B cell (primary cell): Measurements from ENCODE around the gene ULK1. TPM values are rescaled to one million over a fixed set of nuclear protein-coding genes. Genes with fewer than 3 reads are reported as not detected.

Experiments used
- ATAC-seq: fragments of 200-7000 bp; cut with Tn5 transposase; one replicate; pipeline ENCODE4 v1.10.0; 2021; ENCODE audit warnings: low read depth, mild to moderate bottlenecking, moderate number of reproducible peaks, moderate library complexity
- CTCF ChIA-PET: fragments of 350-600 bp; sonication (Branson Sonifier 250); formaldehyde crosslinking; loops from one replicate; lab custom pipeline; 2021; ENCODE audit warnings: antibody characterized with exemption, inconsistent platforms; lab: Charles Lee
- POLR2A ChIA-PET: fragments of 350-600 bp; sonication (Branson Sonifier 250); formaldehyde crosslinking; loops from one replicate; lab custom pipeline; 2021; ENCODE audit warnings: antibody characterized with exemption; lab: Charles Lee
- DNase-seq: peaks from one replicate; pipeline ENCODE4 v3.0.0; 2013
- H2AFZ ChIP-seq: 2 replicates; pipeline ENCODE4 v1.6.1; 2012; ENCODE audit warnings: mild to moderate bottlenecking, low read depth, low read length; ENCODE audit not compliant: insufficient read depth, poor library complexity, severe bottlenecking
- H3K27ac ChIP-seq, 2 donors: 1 replicate in 1 of 2; 2 replicates in 1 of 2; pipeline ENCODE4 v1.5.1; 2012 to 2013; ENCODE audit warnings: low read length in 2 of 2, mild to moderate bottlenecking in 2 of 2, moderate library complexity in 1 of 2
- H3K27me3 ChIP-seq, 4 experiments: fragments of 200-600 bp in 1 of 4; sonication (generic) in 1 of 4; replicated peaks in 1 of 4; 1 replicate in 2 of 4; 2 replicates in 2 of 4; pipeline versions ENCODE4 v1.6.1 to v1.7.0; 2013 to 2016; ENCODE audit warnings: low read length in 3 of 4, mild to moderate bottlenecking in 2 of 4, mixed read lengths in 1 of 4, moderate library complexity in 1 of 4; ENCODE audit not compliant: insufficient read depth in 4 of 4, control insufficient read depth in 3 of 4; ENCODE audit errors: control extremely low read depth in 1 of 4
- H3K36me3 ChIP-seq, 2 experiments: replicated peaks in 1 of 2; 1 replicate in 1 of 2; 2 replicates in 1 of 2; pipeline versions ENCODE4 v1.6.1 to v1.7.1; 2013; ENCODE audit warnings: low read length in 1 of 2; ENCODE audit not compliant: insufficient read depth in 2 of 2, control insufficient read depth in 1 of 2; ENCODE audit errors: control extremely low read depth in 1 of 2, extremely low read depth in 1 of 2
- H3K4me1 ChIP-seq, 2 donors: fragments of 200-600 bp in 1 of 2; sonication (generic) in 1 of 2; 1 replicate in 1 of 2; 2 replicates in 1 of 2; pipeline versions ENCODE4 v1.5.1 to v1.6.1; 2013 to 2017; ENCODE audit warnings: low read length in 2 of 2; ENCODE audit not compliant: control insufficient read depth in 2 of 2, insufficient read depth in 2 of 2
- H3K4me2 ChIP-seq: replicated peaks from 2 replicates; pipeline ENCODE3; 2012; ENCODE audit warnings: mild to moderate bottlenecking, low read depth, low read length; ENCODE audit not compliant: poor library complexity, severe bottlenecking
- H3K4me3 ChIP-seq, 5 experiments: fragments of 200-600 bp in 1 of 5; sonication (generic) in 1 of 5; 1 replicate in 3 of 5; 2 replicates in 2 of 5; pipeline versions ENCODE4 v1.5.1 to v1.7.0; 2011 to 2016; ENCODE audit warnings: low read length in 4 of 5, mild to moderate bottlenecking in 4 of 5, low read depth in 2 of 5, control low read depth in 1 of 5, moderate library complexity in 1 of 5; ENCODE audit not compliant: insufficient read depth in 1 of 5; ENCODE audit errors: control extremely low read depth in 1 of 5, extremely low read depth in 1 of 5
- H3K79me2 ChIP-seq: fragments of 200-600 bp; sonication (generic); one replicate; pipeline ENCODE4 v1.6.0; 2016; ENCODE audit warnings: low read length; ENCODE audit not compliant: control insufficient read depth, insufficient read depth
- H3K9ac ChIP-seq: fragments of 200-600 bp; sonication (generic); 2 replicates; pipeline ENCODE4 v1.6.1; 2017; ENCODE audit warnings: mild to moderate bottlenecking, low read length, moderate library complexity
- H3K9me3 ChIP-seq, 3 donors: one replicate each; pipeline versions ENCODE4 v1.6.1 to v1.7.1; 2013; ENCODE audit warnings: low read length in 2 of 3; ENCODE audit not compliant: control insufficient read depth in 2 of 3, insufficient read depth in 1 of 3; ENCODE audit errors: control extremely low read depth in 1 of 3
- H4K20me1 ChIP-seq: 2 replicates; pipeline ENCODE4 v1.6.0; 2012; ENCODE audit warnings: mild to moderate bottlenecking, low read length; ENCODE audit not compliant: insufficient read depth, control insufficient read depth, poor library complexity, severe bottlenecking
- H3K27ac Mint-ChIP-seq: one replicate; pipeline ENCODE4 v1.8.0; 2021; ENCODE audit warnings: mixed read lengths
- H3K27me3 Mint-ChIP-seq: one replicate; pipeline ENCODE4 v1.8.0; 2021; ENCODE audit warnings: mixed read lengths
- H3K4me1 Mint-ChIP-seq: one replicate; pipeline ENCODE4 v1.8.0; 2021; ENCODE audit warnings: mixed read lengths
- H3K4me3 Mint-ChIP-seq: one replicate; pipeline ENCODE4 v1.8.0; 2021; ENCODE audit warnings: mixed read lengths
- H3K9me3 Mint-ChIP-seq: one replicate; pipeline ENCODE4 v1.8.0; 2022; ENCODE audit warnings: mixed read lengths; ENCODE audit not compliant: insufficient read depth
- CTCF ChIP-seq: fragments of 200-600 bp; IDR thresholded peaks from one replicate; pipeline ENCODE4 v1.8.0; 2022; ENCODE audit warnings: antibody characterized with exemption, mild to moderate bottlenecking
- EZH2 ChIP-seq: IDR thresholded peaks from 2 replicates; pipeline ENCODE4 v1.6.1; 2012; ENCODE audit warnings: borderline replicate concordance, low read depth, mild to moderate bottlenecking, moderate library complexity, low read length; ENCODE audit not compliant: insufficient read depth, poor library complexity, severe bottlenecking
- WGBS: methylation state at CpG from one replicate; pipeline ENCODE4 v1.1.5; 2013; ENCODE audit warnings: missing lambda C conversion rate; ENCODE audit not compliant: insufficient coverage; 5-methylcytosine and 5-hydroxymethylcytosine counted together
- intact Hi-C: fragments of 100-400 bp; cut with micrococcal nuclease; formaldehyde crosslinking; loops from one replicate; pipeline ENCODE4 v1.10.0; 2022
- polyA plus RNA-seq: library from polyadenylated mRNA; depleted of rRNA; stranded (reverse); fragments of >200 nt; gene quantifications from 2 replicates; pipeline ENCODE4 v1.2.3, GENCODE V29; 2012
- total RNA-seq, 2 donors: library from RNA; stranded (reverse); fragments of 120-200 nt in 1 of 2; gene quantifications; 1 replicate in 1 of 2; 2 replicates in 1 of 2; pipeline versions ENCODE4 v1.2.3 to v1.2.4, GENCODE V29; 2013 to 2022

Gene ULK1
- total and polyA plus RNA-seq, 2 donors (not counting 1 experiment from before 2014, with no cell fraction given) = 38.9 to 59.5 TPM

- Mint-ChIP-seq H3K4me3 (no peak overlapping the region), H3K4me1 (no peaks in the 10 kb centered on the region), H3K27ac (no peak overlapping the region), H3K27me3 (no peaks in the 10 kb centered on the region), H3K9me3 (no peaks in the 10 kb centered on the region)
- no peak overlapping the region for H3K4me3 ChIP-seq
- H4K20me1 ChIP-seq = peaks cover 9% of the 10 kb centered on the region
- no peaks in the 10 kb centered on the region for H3K27me3 ChIP-seq
- CTCF ChIA-PET = no interaction called here
- DNase-seq (no peak), ATAC-seq (no peak)
- TF ChIP-seq EZH2 (no peak), CTCF (no peak)
- intact Hi-C loops = no loop called here
- no peak overlapping the region for H3K4me2 ChIP-seq
- no peak overlapping the region for H3K9ac ChIP-seq
- H2AFZ ChIP-seq = no peak overlapping the region
- H3K4me1 ChIP-seq = no peaks in the 10 kb centered on the region
- no peak overlapping the region for H3K27ac ChIP-seq
- POLR2A ChIA-PET = no interaction called here
- H3K36me3 ChIP-seq = peaks cover 0 to 46% of the 10 kb centered on the region in 2 experiments
- 93% methylated on average over 31 of the region's 36 CpGs for WGBS
- H3K9me3 ChIP-seq = no peaks in the 10 kb centered on the region
- H3K79me2 ChIP-seq = no peaks in the 10 kb centered on the region
Observed at GRCh38 chr12:131916306-131917138, 22.1 kb downstream of the ULK1 start.

GRCh38 chr12:131917139-131917710, 22.8 kb downstream of the ULK1 start:
- DNase-seq (peak; percentile 41), ATAC-seq (no peak)
- H3K79me2 ChIP-seq = no peaks in the 10 kb centered on the region
- H3K36me3 ChIP-seq = peaks cover 0 to 39% of the 10 kb centered on the region in 2 experiments
- no peak for TF ChIP-seq CTCF
- no peak for TF ChIP-seq EZH2
- Mint-ChIP-seq H3K27me3 (no peaks in the 10 kb centered on the region), H3K4me1 (peaks cover 5% of the 10 kb centered on the region), H3K27ac (no peak overlapping the region), H3K4me3 (no peak overlapping the region), H3K9me3 (no peaks in the 10 kb centered on the region)
- no peak overlapping the region for H3K27ac ChIP-seq
- ChIA-PET POLR2A (no interaction called here), CTCF (no interaction called here)
- no peak overlapping the region for H2AFZ ChIP-seq
- H3K4me1 ChIP-seq = no peaks in the 10 kb centered on the region
- intact Hi-C loops = no loop called here
- 96% methylated on average over 16 of the region's 31 CpGs for WGBS
- no peak overlapping the region for H3K4me2 ChIP-seq
- H4K20me1 ChIP-seq = peaks cover 6% of the 10 kb centered on the region
- no peak overlapping the region for H3K4me3 ChIP-seq
- no peaks in the 10 kb centered on the region for H3K9me3 ChIP-seq
- no peaks in the 10 kb centered on the region for H3K27me3 ChIP-seq
- H3K9ac ChIP-seq = no peak overlapping the region
